ENCODE results near the gene PRKG1. TPM values are rescaled to one million over a fixed set of nuclear protein-coding genes. Genes with fewer than 3 reads are reported as not detected.
A peak's percentile ranks its signal among the peaks of the same experiment; 100 is the strongest.

The PRKG1 gene
- total RNA-seq, 1 donor = 19.5 TPM

DNA sequence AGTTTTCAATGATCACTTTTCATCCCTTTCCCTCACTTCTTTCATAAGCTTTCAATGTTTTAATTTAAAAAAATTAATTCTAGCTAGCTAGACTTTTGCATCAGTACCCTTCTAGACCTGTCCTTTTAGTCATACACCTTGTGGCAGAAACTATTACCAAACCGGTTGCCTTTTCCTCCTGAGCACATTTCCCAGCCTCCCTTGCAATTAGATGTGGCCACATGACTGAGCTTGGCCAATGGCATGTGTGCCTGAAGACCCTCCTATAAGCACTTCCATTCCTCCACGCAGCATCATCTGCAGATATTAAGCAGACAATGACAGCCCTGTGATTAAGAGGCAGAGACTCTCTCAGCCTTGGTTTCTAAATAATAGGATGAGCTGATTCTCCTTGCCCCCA, 1252.1 kb downstream of the PRKG1 start:
- no peak overlapping the region for H2AFZ ChIP-seq (ENCODE audit: low read length)
- no peak for DNase-seq (ENCODE audit: insufficient read length, low spot score, missing footprints)
- H3K9me3 ChIP-seq (ENCODE audit: low read depth, low read length) = no peaks in the 10 kb centered on the region
- no peak overlapping the region for H3K4me3 ChIP-seq (ENCODE audit: insufficient read depth, low read length)
- H3K4me2 ChIP-seq (ENCODE audit: insufficient read depth, low read length) = no peak overlapping the region
- no peak overlapping the region for H3K27ac ChIP-seq (ENCODE audit: low read depth, low read length)
- H3K36me3 ChIP-seq (ENCODE audit: insufficient read depth, low read length) = no peaks in the 10 kb centered on the region
- TF ChIP-seq, protein P1, sequence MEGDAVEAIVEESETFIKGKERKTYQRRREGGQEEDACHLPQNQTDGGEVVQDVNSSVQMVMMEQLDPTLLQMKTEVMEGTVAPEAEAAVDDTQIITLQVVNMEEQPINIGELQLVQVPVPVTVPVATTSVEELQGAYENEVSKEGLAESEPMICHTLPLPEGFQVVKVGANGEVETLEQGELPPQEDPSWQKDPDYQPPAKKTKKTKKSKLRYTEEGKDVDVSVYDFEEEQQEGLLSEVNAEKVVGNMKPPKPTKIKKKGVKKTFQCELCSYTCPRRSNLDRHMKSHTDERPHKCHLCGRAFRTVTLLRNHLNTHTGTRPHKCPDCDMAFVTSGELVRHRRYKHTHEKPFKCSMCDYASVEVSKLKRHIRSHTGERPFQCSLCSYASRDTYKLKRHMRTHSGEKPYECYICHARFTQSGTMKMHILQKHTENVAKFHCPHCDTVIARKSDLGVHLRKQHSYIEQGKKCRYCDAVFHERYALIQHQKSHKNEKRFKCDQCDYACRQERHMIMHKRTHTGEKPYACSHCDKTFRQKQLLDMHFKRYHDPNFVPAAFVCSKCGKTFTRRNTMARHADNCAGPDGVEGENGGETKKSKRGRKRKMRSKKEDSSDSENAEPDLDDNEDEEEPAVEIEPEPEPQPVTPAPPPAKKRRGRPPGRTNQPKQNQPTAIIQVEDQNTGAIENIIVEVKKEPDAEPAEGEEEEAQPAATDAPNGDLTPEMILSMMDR (IDR thresholded peaks at IDR 0.05; ENCODE audit: extremely low read depth, low read depth, low read length) = no peak
- no peaks in the 10 kb centered on the region for H3K79me2 ChIP-seq (ENCODE audit: insufficient read depth, low read length)
- no peaks in the 10 kb centered on the region for H4K20me1 ChIP-seq (ENCODE audit: insufficient read depth, low read length)
- no peaks in the 10 kb centered on the region for H3K4me1 ChIP-seq (ENCODE audit: insufficient read depth, low read length)
- H3K27me3 ChIP-seq (ENCODE audit: insufficient read depth, low read length) = no peaks in the 10 kb centered on the region

GRCh38 chr10:52331638-52332364, 1257.5 kb downstream of the PRKG1 start:
- TF ChIP-seq, protein P1 (IDR thresholded peaks at IDR 0.05; ENCODE audit: extremely low read depth, low read depth, low read length) = no peak
- H3K27me3 ChIP-seq (ENCODE audit: insufficient read depth, low read length) = no peaks in the 10 kb centered on the region
- no peaks in the 10 kb centered on the region for H3K9me3 ChIP-seq (ENCODE audit: low read depth, low read length)
- H3K36me3 ChIP-seq (ENCODE audit: insufficient read depth, low read length) = no peaks in the 10 kb centered on the region
- no peak overlapping the region for H3K4me2 ChIP-seq (ENCODE audit: insufficient read depth, low read length)
- H3K79me2 ChIP-seq (ENCODE audit: insufficient read depth, low read length) = no peaks in the 10 kb centered on the region
- no peak overlapping the region for H3K4me3 ChIP-seq (ENCODE audit: insufficient read depth, low read length)
- peaks cover 11% of the 10 kb centered on the region for H3K4me1 ChIP-seq (ENCODE audit: insufficient read depth, low read length)
- no peak overlapping the region for H3K27ac ChIP-seq (ENCODE audit: low read depth, low read length)
- no peaks in the 10 kb centered on the region for H4K20me1 ChIP-seq (ENCODE audit: insufficient read depth, low read length)
- DNase-seq (ENCODE audit: insufficient read length, low spot score, missing footprints) = no peak
- H2AFZ ChIP-seq (ENCODE audit: low read length) = peak overlapping the region; percentile 49

GRCh38 chr10:52332815-52333214, 1258.5 kb downstream of the PRKG1 start:
- H3K4me1 ChIP-seq (ENCODE audit: insufficient read depth, low read length) = peaks cover 11% of the 10 kb centered on the region
- no peak overlapping the region for H2AFZ ChIP-seq (ENCODE audit: low read length)
- no peaks in the 10 kb centered on the region for H3K36me3 ChIP-seq (ENCODE audit: insufficient read depth, low read length)
- H3K27me3 ChIP-seq (ENCODE audit: insufficient read depth, low read length) = no peaks in the 10 kb centered on the region
- DNase-seq (ENCODE audit: insufficient read length, low spot score, missing footprints) = no peak
- no peak overlapping the region for H3K4me3 ChIP-seq (ENCODE audit: insufficient read depth, low read length)
- TF ChIP-seq, protein P1 (IDR thresholded peaks at IDR 0.05; ENCODE audit: extremely low read depth, low read depth, low read length) = no peak
- H3K9me3 ChIP-seq (ENCODE audit: low read depth, low read length) = no peaks in the 10 kb centered on the region
- no peak overlapping the region for H3K27ac ChIP-seq (ENCODE audit: low read depth, low read length)
- H3K79me2 ChIP-seq (ENCODE audit: insufficient read depth, low read length) = no peaks in the 10 kb centered on the region
- H3K4me2 ChIP-seq (ENCODE audit: insufficient read depth, low read length) = no peak overlapping the region
- no peaks in the 10 kb centered on the region for H4K20me1 ChIP-seq (ENCODE audit: insufficient read depth, low read length)

GRCh38 chr10:52334595-52334994, 1260.3 kb downstream of the PRKG1 start:
- Histone ChIP-seq H3K79me2 (ENCODE audit: insufficient read depth, low read length) (no peaks in the 10 kb centered on the region), H3K27ac (ENCODE audit: low read depth, low read length) (no peak overlapping the region), H3K4me3 (ENCODE audit: insufficient read depth, low read length) (no peak overlapping the region), H4K20me1 (ENCODE audit: insufficient read depth, low read length) (no peaks in the 10 kb centered on the region), H3K4me2 (ENCODE audit: insufficient read depth, low read length) (no peak overlapping the region), H3K36me3 (ENCODE audit: insufficient read depth, low read length) (no peaks in the 10 kb centered on the region), H3K27me3 (ENCODE audit: insufficient read depth, low read length) (no peaks in the 10 kb centered on the region), H2AFZ (ENCODE audit: low read length) (no peak overlapping the region), H3K4me1 (ENCODE audit: insufficient read depth, low read length) (peaks cover 11% of the 10 kb centered on the region), H3K9me3 (ENCODE audit: low read depth, low read length) (no peaks in the 10 kb centered on the region)
- no peak for DNase-seq (ENCODE audit: insufficient read length, low spot score, missing footprints)
- TF ChIP-seq, protein P1 (IDR thresholded peaks at IDR 0.05; ENCODE audit: extremely low read depth, low read depth, low read length) = no peak
